Muscle of leg (tissue), 16 donors: ENCODE measurements around the gene SOD1. TPM values are rescaled to one million over a fixed set of nuclear protein-coding genes. Genes with fewer than 3 reads are reported as not detected.

ENCODE experiments used
- DNase-seq: peaks from one replicate; pipeline ENCODE4 v3.0.0; 2013
- H3K27ac ChIP-seq: one replicate; pipeline ENCODE4 v1.5.1; 2013; ENCODE audit warnings: mild to moderate bottlenecking, low read length, control low read depth
- H3K27me3 ChIP-seq: one replicate; pipeline ENCODE4 v1.6.1; 2013; ENCODE audit warnings: low read length; ENCODE audit not compliant: control insufficient read depth, insufficient read depth
- H3K36me3 ChIP-seq: one replicate; pipeline ENCODE4 v1.6.1; 2013; ENCODE audit warnings: low read length; ENCODE audit not compliant: control insufficient read depth, insufficient read depth
- H3K4me1 ChIP-seq: one replicate; pipeline ENCODE4 v1.6.1; 2013; ENCODE audit warnings: low read length; ENCODE audit not compliant: control insufficient read depth, insufficient read depth
- H3K4me3 ChIP-seq: one replicate; pipeline ENCODE4 v1.5.1; 2013; ENCODE audit warnings: low read length, control low read depth
- H3K9me3 ChIP-seq: replicated peaks from 2 replicates; pipeline ENCODE4 v1.6.1; 2013; ENCODE audit warnings: low read depth, low read length; ENCODE audit not compliant: control insufficient read depth
- WGBS: methylation state at CpG from one replicate; pipeline ENCODE4 v1.1.5; 2013; ENCODE audit warnings: missing lambda C conversion rate; ENCODE audit not compliant: insufficient coverage; 5-methylcytosine and 5-hydroxymethylcytosine counted together
- long read RNA-seq, 11 donors: transcript quantifications; one replicate each; lab custom pipeline, GENCODE V29; 2026
- polyA plus RNA-seq, 8 donors: library from polyadenylated mRNA; unstranded; fragments of 120-200 nt; gene quantifications; one replicate each; pipeline versions ENCODE4 v1.2.1 to v1.2.3, GENCODE V29; 2013; ENCODE audit warnings: inconsistent platforms in 1 of 8, low replicate concordance in 1 of 8; ENCODE audit not compliant: insufficient read length in 8 of 8, insufficient read depth in 1 of 8
- total RNA-seq: library from RNA; stranded (reverse); fragments of 120-200 nt; gene quantifications from one replicate; pipeline ENCODE4 v1.2.4, GENCODE V29; 2013

SOD1 gene
- 155 TPM for total RNA-seq
- 100 to 1,000 TPM; 112 to 169 (median 127) TPM for polyA plus RNA-seq
- long read RNA-seq, donor 1, transcript SOD1-201 (5 exons, 966 nt), result major isoform, 45 of 45 reads
- long read RNA-seq, donor 1, partial matches to known transcripts, result 0 of 45 reads
- long read RNA-seq, donor 1, other reads (novel, unspliced or antisense), result 0 of 45 reads
- long read RNA-seq, donor 2, transcript SOD1-201 (5 exons, 966 nt), result major isoform, 16 of 16 reads
- long read RNA-seq, donor 2, partial matches to known transcripts, result 0 of 16 reads
- long read RNA-seq, donor 2, other reads (novel, unspliced or antisense), result 0 of 16 reads
- long read RNA-seq, donor 3, transcript SOD1-201 (5 exons, 966 nt), result major isoform, 95 of 102 reads
- long read RNA-seq, donor 3, partial matches to known transcripts, result 0 of 102 reads
- long read RNA-seq, donor 3, other reads (novel, unspliced or antisense), result 7 of 102 reads
- long read RNA-seq, donor 4, transcript SOD1-201 (5 exons, 966 nt), result major isoform, 89 of 94 reads
- long read RNA-seq, donor 4, partial matches to known transcripts, result 5 of 94 reads
- long read RNA-seq, donor 4, other reads (novel, unspliced or antisense), result 0 of 94 reads
- long read RNA-seq, donor 5, transcript SOD1-201 (5 exons, 966 nt), result major isoform, 247 of 283 reads
- long read RNA-seq, donor 5, partial matches to known transcripts, result 18 of 283 reads
- long read RNA-seq, donor 5, other reads (novel, unspliced or antisense), result 17 of 283 reads
- long read RNA-seq, donor 6, transcript SOD1-201 (5 exons, 966 nt), result major isoform, 241 of 285 reads
- long read RNA-seq, donor 6, partial matches to known transcripts, result 27 of 285 reads
- long read RNA-seq, donor 6, other reads (novel, unspliced or antisense), result 16 of 285 reads
- long read RNA-seq, donor 7, transcript SOD1-201 (5 exons, 966 nt), result major isoform, 156 of 188 reads
- long read RNA-seq, donor 7, partial matches to known transcripts, result 19 of 188 reads
- long read RNA-seq, donor 7, other reads (novel, unspliced or antisense), result 13 of 188 reads
- long read RNA-seq, donor 8, transcript SOD1-201 (5 exons, 966 nt), result major isoform, 102 of 114 reads
- long read RNA-seq, donor 8, partial matches to known transcripts, result 12 of 114 reads
- long read RNA-seq, donor 8, other reads (novel, unspliced or antisense), result 0 of 114 reads
- long read RNA-seq, donor 9, transcript SOD1-201 (5 exons, 966 nt), result major isoform, 108 of 124 reads
- long read RNA-seq, donor 9, partial matches to known transcripts, result 11 of 124 reads
- long read RNA-seq, donor 9, other reads (novel, unspliced or antisense), result 5 of 124 reads
- long read RNA-seq, donor 10, transcript SOD1-201 (5 exons, 966 nt), result major isoform, 150 of 193 reads
- long read RNA-seq, donor 10, partial matches to known transcripts, result 37 of 193 reads
- long read RNA-seq, donor 10, other reads (novel, unspliced or antisense), result 6 of 193 reads
- long read RNA-seq, donor 11, transcript SOD1-201 (5 exons, 966 nt), result major isoform, 124 of 146 reads
- long read RNA-seq, donor 11, partial matches to known transcripts, result 22 of 146 reads
- long read RNA-seq, donor 11, other reads (novel, unspliced or antisense), result 0 of 146 reads

- peak within 1 kb of the TSS; percentile 84 for H3K27ac ChIP-seq
- H3K36me3 ChIP-seq, result peaks cover 16% of the 10 kb centered on the region
- no peaks in the 10 kb centered on the region for H3K9me3 ChIP-seq
- DNase-seq, result peak; percentile 98
- H3K4me3 ChIP-seq, result peak within 1 kb of the TSS; percentile 79
- under 1% methylated on average over 85 of the region's 87 CpGs for WGBS
- no peaks in the 10 kb centered on the region for H3K27me3 ChIP-seq
- H3K4me1 ChIP-seq, result peaks cover 6% of the 10 kb centered on the region
Measured at GRCh38 chr21:31659536-31660258, at the start of gene SOD1. SOD1 (plus strand) TSS chr21:31659693; CDS start chr21:31659770, 77 bp downstream.

GRCh38 chr21:31611445-31611844, 48.0 kb upstream of the SOD1 start:
- Histone ChIP-seq H3K9me3 (no peaks in the 10 kb centered on the region), H3K4me1 (no peaks in the 10 kb centered on the region), H3K27me3 (no peaks in the 10 kb centered on the region), H3K36me3 (no peaks in the 10 kb centered on the region), H3K4me3 (no peak overlapping the region), H3K27ac (no peak overlapping the region)
- DNase-seq, result no peak
- 83% methylated on average over 4 of the region's 7 CpGs for WGBS

DNA sequence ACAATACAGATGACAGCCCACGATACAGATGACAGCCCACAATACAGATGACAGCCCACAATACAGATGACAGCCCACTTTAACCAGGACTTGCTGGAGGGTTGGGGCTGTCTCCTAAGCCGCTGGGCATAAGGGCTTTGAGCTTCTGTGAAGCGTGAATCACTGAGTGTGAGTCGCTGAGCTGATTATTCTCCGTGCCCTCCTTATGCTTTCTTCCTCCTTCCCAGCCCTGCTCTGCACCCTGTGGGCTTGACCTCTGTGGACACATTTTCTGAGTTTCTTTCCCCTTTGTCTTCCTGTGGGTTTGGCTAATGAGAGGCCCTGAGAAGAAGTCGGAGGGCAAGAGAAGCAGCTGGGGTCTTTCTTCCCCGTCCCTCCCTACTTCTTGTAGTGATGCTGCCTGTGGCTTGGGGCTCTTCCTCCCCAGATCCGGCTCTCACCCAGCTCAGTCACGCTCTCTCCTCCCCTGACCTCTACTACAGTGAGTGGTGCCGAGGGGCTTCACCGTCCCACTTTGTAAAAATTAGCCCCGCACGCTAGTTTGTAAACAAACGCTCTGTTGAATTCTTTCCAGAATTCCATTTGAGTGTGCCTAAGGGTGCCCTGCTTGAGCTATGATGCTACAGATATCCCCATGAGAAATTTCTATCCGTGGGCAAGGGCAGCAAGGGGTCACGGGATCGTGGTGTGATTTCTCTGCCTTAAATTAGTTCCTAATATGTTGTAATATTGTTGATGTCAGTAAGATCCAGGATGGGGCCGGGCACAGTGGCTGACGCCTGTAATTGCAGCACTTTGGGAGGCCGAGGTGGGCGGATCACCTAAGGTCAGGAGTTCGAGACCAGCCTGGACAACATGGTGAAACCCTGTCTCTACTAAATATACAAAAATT, 46.4 kb upstream of the SOD1 start:
- H3K9me3 ChIP-seq, result no peaks in the 10 kb centered on the region
- WGBS, result 49% methylated on average over 10 of the region's 22 CpGs

GRCh38 chr21:31614705-31615104, 44.8 kb upstream of the SOD1 start:
- H3K9me3 ChIP-seq, result no peaks in the 10 kb centered on the region
- H3K27ac ChIP-seq, result no peak overlapping the region
- DNase-seq, result no peak
- H3K27me3 ChIP-seq, result no peaks in the 10 kb centered on the region
- H3K4me1 ChIP-seq, result no peaks in the 10 kb centered on the region
- H3K36me3 ChIP-seq, result no peaks in the 10 kb centered on the region
- no CpG with 5 or more reads among the region's 1 CpG for WGBS
- H3K4me3 ChIP-seq, result no peak overlapping the region

More for the DNA sequence above, 46.4 kb upstream of the SOD1 start:
- Histone ChIP-seq H3K4me1 (no peaks in the 10 kb centered on the region), H3K27me3 (no peaks in the 10 kb centered on the region), H3K36me3 (no peaks in the 10 kb centered on the region), H3K4me3 (no peak overlapping the region), H3K27ac (no peak overlapping the region)
- no peak for DNase-seq

DNA sequence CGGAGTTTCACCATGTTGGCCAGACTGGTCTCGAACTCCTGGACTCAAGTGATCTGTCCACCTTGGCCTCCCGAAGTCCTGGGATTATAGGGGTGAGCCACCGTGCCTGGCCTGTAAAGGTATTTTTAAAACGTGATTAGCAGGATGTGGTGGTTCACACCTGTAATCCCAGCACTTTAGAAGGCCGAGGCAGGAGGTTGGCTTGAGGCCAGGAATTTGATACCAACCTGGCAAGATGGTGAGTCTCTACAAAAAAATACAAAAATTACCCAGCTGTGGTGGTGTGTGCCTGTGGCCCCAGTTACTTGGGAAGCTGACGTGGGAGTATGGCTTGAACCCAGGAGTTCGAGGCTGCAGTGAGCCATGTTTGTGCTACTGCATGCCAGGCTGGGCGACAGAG, 43.3 kb upstream of the SOD1 start:
- no peaks in the 10 kb centered on the region for H3K27me3 ChIP-seq
- H3K4me3 ChIP-seq, result no peak overlapping the region
- no peaks in the 10 kb centered on the region for H3K4me1 ChIP-seq
- H3K27ac ChIP-seq, result no peak overlapping the region
- no peak for DNase-seq
- H3K36me3 ChIP-seq, result no peaks in the 10 kb centered on the region
- WGBS, result 100% methylated on average over 4 of the region's 9 CpGs
- H3K9me3 ChIP-seq, result no peaks in the 10 kb centered on the region

GRCh38 chr21:31618696-31619430, 40.6 kb upstream of the SOD1 start:
- 92% methylated on average over 2 of the region's 2 CpGs for WGBS
- no peaks in the 10 kb centered on the region for H3K4me1 ChIP-seq
- no peaks in the 10 kb centered on the region for H3K36me3 ChIP-seq
- no peak overlapping the region for H3K4me3 ChIP-seq
- H3K27ac ChIP-seq, result no peak overlapping the region
- DNase-seq, result no peak
- no peaks in the 10 kb centered on the region for H3K27me3 ChIP-seq
- H3K9me3 ChIP-seq, result no peaks in the 10 kb centered on the region

GRCh38 chr21:31622397-31622796, 37.1 kb upstream of the SOD1 start:
- H3K4me1 ChIP-seq, result no peaks in the 10 kb centered on the region
- no peak overlapping the region for H3K27ac ChIP-seq
- no peaks in the 10 kb centered on the region for H3K27me3 ChIP-seq
- no peaks in the 10 kb centered on the region for H3K36me3 ChIP-seq
- no CpG with 5 or more reads among the region's 3 CpGs for WGBS
- no peaks in the 10 kb centered on the region for H3K9me3 ChIP-seq
- no peak overlapping the region for H3K4me3 ChIP-seq
- DNase-seq, result no peak

GRCh38 chr21:31623664-31624063, 35.8 kb upstream of the SOD1 start:
- H3K27ac ChIP-seq, result no peak overlapping the region
- H3K4me1 ChIP-seq, result no peaks in the 10 kb centered on the region
- H3K9me3 ChIP-seq, result no peaks in the 10 kb centered on the region
- H3K27me3 ChIP-seq, result no peaks in the 10 kb centered on the region
- whole genome bisulfite sequencing, result no CpG with 5 or more reads among the region's 6 CpGs
- H3K36me3 ChIP-seq, result no peaks in the 10 kb centered on the region
- no peak overlapping the region for H3K4me3 ChIP-seq
- DNase-seq, result no peak
